Measurements from ENCODE around the gene NDUFS2.

- TF ChIP-seq POLR2A (IDR thresholded peaks at IDR 0.05) = peak; percentile 29
- TF ChIP-seq, protein P1, sequence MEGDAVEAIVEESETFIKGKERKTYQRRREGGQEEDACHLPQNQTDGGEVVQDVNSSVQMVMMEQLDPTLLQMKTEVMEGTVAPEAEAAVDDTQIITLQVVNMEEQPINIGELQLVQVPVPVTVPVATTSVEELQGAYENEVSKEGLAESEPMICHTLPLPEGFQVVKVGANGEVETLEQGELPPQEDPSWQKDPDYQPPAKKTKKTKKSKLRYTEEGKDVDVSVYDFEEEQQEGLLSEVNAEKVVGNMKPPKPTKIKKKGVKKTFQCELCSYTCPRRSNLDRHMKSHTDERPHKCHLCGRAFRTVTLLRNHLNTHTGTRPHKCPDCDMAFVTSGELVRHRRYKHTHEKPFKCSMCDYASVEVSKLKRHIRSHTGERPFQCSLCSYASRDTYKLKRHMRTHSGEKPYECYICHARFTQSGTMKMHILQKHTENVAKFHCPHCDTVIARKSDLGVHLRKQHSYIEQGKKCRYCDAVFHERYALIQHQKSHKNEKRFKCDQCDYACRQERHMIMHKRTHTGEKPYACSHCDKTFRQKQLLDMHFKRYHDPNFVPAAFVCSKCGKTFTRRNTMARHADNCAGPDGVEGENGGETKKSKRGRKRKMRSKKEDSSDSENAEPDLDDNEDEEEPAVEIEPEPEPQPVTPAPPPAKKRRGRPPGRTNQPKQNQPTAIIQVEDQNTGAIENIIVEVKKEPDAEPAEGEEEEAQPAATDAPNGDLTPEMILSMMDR (IDR thresholded peaks at IDR 0.05) = no peak
Measured at GRCh38 chr1:161177112-161177935, 24.8 kb upstream of the NDUFS2 start, which contains the start of gene B4GALT3.

All from testis (tissue), 2 donors.